Natural killer cell treated with Interleukin-12 subunit alpha and Interleukin-12 subunit beta and Interleukin-15 and Interleukin-18, amount 100 ng/mL, for 72 hours (primary cell): Measurements from ENCODE around the gene NEIL1. TPM values are rescaled to one million over a fixed set of nuclear protein-coding genes. Genes with fewer than 3 reads are reported as not detected.
A peak's percentile ranks its signal among the peaks of the same experiment; 100 is the strongest.
"Not testable (repeated sequence)": the region's sequence is repeated elsewhere in the genome, so short reads cannot be mapped to it uniquely, and the experiment has no call there.

Experiments
- ATAC-seq, 2 donors: fragments of 150-1000 bp; cut with Tn5 transposase in 1 of 2; sonication (Bioruptor Pico), chemical (Tn5 transposase) in 1 of 2; 2 replicates each; pipeline ENCODE4 v1.10.0; 2021
- DNase-seq: peaks from one replicate; pipeline ENCODE4 v3.0.0; 2022; ENCODE audit warnings: low spot score
- H3K27ac Mint-ChIP-seq, 2 donors: 1 replicate in 1 of 2; 2 replicates in 1 of 2; pipeline ENCODE4 v1.8.0; 2022; ENCODE audit warnings: mixed read lengths in 2 of 2, mild to moderate bottlenecking in 1 of 2, moderate library complexity in 1 of 2
- H3K27me3 Mint-ChIP-seq, 2 donors: 1 replicate in 1 of 2; 2 replicates in 1 of 2; pipeline ENCODE4 v1.8.0; 2022; ENCODE audit warnings: mixed read lengths in 2 of 2
- H3K36me3 Mint-ChIP-seq: one replicate; pipeline ENCODE4 v1.8.0; 2022; ENCODE audit warnings: mixed read lengths
- H3K4me1 Mint-ChIP-seq, 2 donors: 1 replicate in 1 of 2; 2 replicates in 1 of 2; pipeline ENCODE4 v1.8.0; 2022; ENCODE audit warnings: low read depth in 2 of 2, mixed read lengths in 2 of 2, mild to moderate bottlenecking in 1 of 2
- H3K4me3 Mint-ChIP-seq: one replicate; pipeline ENCODE4 v1.8.0; 2022; ENCODE audit warnings: mixed read lengths
- H3K9me3 Mint-ChIP-seq: 2 replicates; pipeline ENCODE4 v1.8.0; 2022; ENCODE audit warnings: mixed read lengths
- total RNA-seq, 2 donors: library from RNA; stranded (reverse); gene quantifications; one replicate each; pipeline ENCODE4 v1.2.3, GENCODE V29; 2022

Gene NEIL1
- total RNA-seq, 2 donors from 2014 or later = 12.4 to 22.3 TPM

GRCh38 chr15:75364881-75365280, 18.0 kb downstream of the NEIL1 start:
- no peak for ATAC-seq

GRCh38 chr15:75366163-75366562, 19.3 kb downstream of the NEIL1 start:
- Mint-ChIP-seq H3K27ac (no peak overlapping the region), H3K4me3 (no peak overlapping the region), H3K9me3 (no peaks in the 10 kb centered on the region), H3K4me1 (peaks cover 19 to 25% of the 10 kb centered on the region in 2 donors), H3K27me3 (no peaks in the 10 kb centered on the region), H3K36me3 (no peaks in the 10 kb centered on the region)
- no peak for DNase-seq
- ATAC-seq = no peak

More at GRCh38 chr15:75364881-75365280, 18.0 kb downstream of the NEIL1 start:
- H3K4me1 Mint-ChIP-seq = peaks cover 17 to 29% of the 10 kb centered on the region in 2 donors
- no peak for DNase-seq
- no peaks in the 10 kb centered on the region for H3K9me3 Mint-ChIP-seq
- H3K4me3 Mint-ChIP-seq = no peak overlapping the region
- H3K27me3 Mint-ChIP-seq = no peaks in the 10 kb centered on the region
- no peaks in the 10 kb centered on the region for H3K36me3 Mint-ChIP-seq
- H3K27ac Mint-ChIP-seq = no peak overlapping the region

- no peak for ATAC-seq
- no peaks in the 10 kb centered on the region for H3K9me3 Mint-ChIP-seq
- H3K4me3 Mint-ChIP-seq = peak overlapping the region; percentile 92
- H3K4me1 Mint-ChIP-seq = peaks cover 19 to 25% of the 10 kb centered on the region in 2 donors
- no peaks in the 10 kb centered on the region for H3K36me3 Mint-ChIP-seq
- peak overlapping the region; percentile 30 to 91 for H3K27ac Mint-ChIP-seq
- no peaks in the 10 kb centered on the region for H3K27me3 Mint-ChIP-seq
- DNase-seq = no peak
Observed at GRCh38 chr15:75367006-75367405, 20.2 kb downstream of the NEIL1 start.

- Mint-ChIP-seq H3K9me3 (no peaks in the 10 kb centered on the region), H3K27me3 (no peaks in the 10 kb centered on the region), H3K4me3 (peak overlapping the region; percentile 92), H3K4me1 (peaks cover 19 to 25% of the 10 kb centered on the region in 2 donors), H3K27ac (peak overlapping the region; percentile 30 to 91), H3K36me3 (no peaks in the 10 kb centered on the region)
- DNase-seq (no peak), ATAC-seq (no peak)
Observed at GRCh38 chr15:75367406-75367912, 20.6 kb downstream of the NEIL1 start.

GRCh38 chr15:75367913-75368688, 21.3 kb downstream of the NEIL1 start, which contains the start of gene MAN2C1:
TSS of gene MAN2C1 (minus strand) at chr15:75368607. CDS start at chr15:75368583, 24 bp downstream.
- H3K27me3 Mint-ChIP-seq = no peaks in the 10 kb centered on the region
- peak; percentile 94 to 96 for ATAC-seq
- DNase-seq = peak; percentile 91
- peak within 1 kb of the TSS; percentile 92 for H3K4me3 Mint-ChIP-seq
- H3K4me1 Mint-ChIP-seq = peaks cover 19 to 25% of the 10 kb centered on the region in 2 donors
- peak within 1 kb of the TSS; percentile 91 to 94 for H3K27ac Mint-ChIP-seq
- no peaks in the 10 kb centered on the region for H3K9me3 Mint-ChIP-seq
- H3K36me3 Mint-ChIP-seq = no peaks in the 10 kb centered on the region

GRCh38 chr15:75368689-75369239, 21.9 kb downstream of the NEIL1 start:
- Mint-ChIP-seq H3K9me3 (no peaks in the 10 kb centered on the region), H3K4me3 (peak overlapping the region; percentile 92), H3K27ac (peak overlapping the region; percentile 91 to 94), H3K36me3 (no peaks in the 10 kb centered on the region), H3K27me3 (no peaks in the 10 kb centered on the region), H3K4me1 (peaks cover 19 to 22% of the 10 kb centered on the region in 2 donors)
- ATAC-seq = peak in 1 of 2 donors; percentile 2
- DNase-seq = no peak

GRCh38 chr15:75369897-75370581, 23.2 kb downstream of the NEIL1 start:
- Mint-ChIP-seq H3K9me3 (no peaks in the 10 kb centered on the region), H3K4me1 (peaks cover 17 to 19% of the 10 kb centered on the region in 2 donors), H3K36me3 (peaks cover 10% of the 10 kb centered on the region), H3K27ac (peak overlapping the region; percentile 91 to 94), H3K4me3 (peak overlapping the region; percentile 92), H3K27me3 (no peaks in the 10 kb centered on the region)
- ATAC-seq (no peak), DNase-seq (no peak)

- Mint-ChIP-seq H3K27ac (no peak overlapping the region), H3K36me3 (peaks cover 20% of the 10 kb centered on the region), H3K27me3 (no peaks in the 10 kb centered on the region)
Observed at GRCh38 chr15:75371486-75371885, 24.6 kb downstream of the NEIL1 start.

GRCh38 chr15:75371901-75372688, 25.3 kb downstream of the NEIL1 start:
- Mint-ChIP-seq H3K27me3 (no peaks in the 10 kb centered on the region), H3K4me3 (no peak overlapping the region), H3K36me3 (peaks cover 20% of the 10 kb centered on the region), H3K4me1 (peaks cover 13 to 15% of the 10 kb centered on the region in 2 donors), H3K27ac (no peak overlapping the region), H3K9me3 (no peaks in the 10 kb centered on the region)
- DNase-seq = no peak
- ATAC-seq = no peak

More at GRCh38 chr15:75371486-75371885, 24.6 kb downstream of the NEIL1 start:
- Mint-ChIP-seq H3K4me1 (peaks cover 17 to 19% of the 10 kb centered on the region in 2 donors), H3K4me3 (no peak overlapping the region), H3K9me3 (no peaks in the 10 kb centered on the region)
- ATAC-seq (no peak), DNase-seq (no peak)

GRCh38 chr15:75380773-75381172, 33.9 kb downstream of the NEIL1 start:
- peak overlapping the region in 1 of 2 donors; percentile 64 for H3K27ac Mint-ChIP-seq
- H3K9me3 Mint-ChIP-seq = no peaks in the 10 kb centered on the region

GRCh38 chr15:75383986-75384385, 37.1 kb downstream of the NEIL1 start:
- H3K9me3 Mint-ChIP-seq, ATAC-seq, H3K27ac Mint-ChIP-seq, H3K27me3 Mint-ChIP-seq, DNase-seq, H3K4me3 Mint-ChIP-seq: not testable (repeated sequence)
- Mint-ChIP-seq H3K36me3 (peaks cover 30% of the 10 kb centered on the region), H3K4me1 (peaks cover 10 to 12% of the 10 kb centered on the region in 2 donors)

More at GRCh38 chr15:75380773-75381172, 33.9 kb downstream of the NEIL1 start:
- ATAC-seq (no peak), DNase-seq (no peak)
- Mint-ChIP-seq H3K27me3 (no peaks in the 10 kb centered on the region), H3K4me3 (no peak overlapping the region), H3K4me1 (peaks cover 5% of the 10 kb centered on the region in 2 donors), H3K36me3 (peaks cover 28% of the 10 kb centered on the region)

- peaks cover 10 to 16% of the 10 kb centered on the region in 2 donors for H3K4me1 Mint-ChIP-seq
- no peak overlapping the region for H3K4me3 Mint-ChIP-seq
- DNase-seq (no peak), ATAC-seq (no peak)
- H3K9me3 Mint-ChIP-seq = no peaks in the 10 kb centered on the region
- no peak overlapping the region for H3K27ac Mint-ChIP-seq
- H3K27me3 Mint-ChIP-seq = no peaks in the 10 kb centered on the region
- peaks cover 29% of the 10 kb centered on the region for H3K36me3 Mint-ChIP-seq
Observed at GRCh38 chr15:75389791-75390382, 43.0 kb downstream of the NEIL1 start.

- DNase-seq (no peak), ATAC-seq (no peak)
- Mint-ChIP-seq H3K36me3 (peaks cover 38% of the 10 kb centered on the region), H3K27ac (no peak overlapping the region), H3K27me3 (no peaks in the 10 kb centered on the region), H3K4me1 (peaks cover 3 to 19% of the 10 kb centered on the region in 2 donors), H3K9me3 (no peaks in the 10 kb centered on the region), H3K4me3 (no peak overlapping the region)
Observed at GRCh38 chr15:75397494-75397893, 50.7 kb downstream of the NEIL1 start.
